Stimulated activated CD4-positive, alpha-beta T cell treated with anti-CD3 and anti-CD28 coated beads, TNF-alpha, amount 100 ng/mL, for 4 hours (primary cell): ENCODE measurements around the gene SLC22A25.
"Not testable (repeated sequence)": the region's sequence is repeated elsewhere in the genome, so short reads cannot be mapped to it uniquely, and the experiment has no call there.

Source experiments
- DNase-seq, 3 experiments: peaks; one replicate each; pipeline ENCODE4 v3.0.0-alpha.2; 2020; ENCODE audit warnings: low read depth in 3 of 3

Gene SLC22A25

GRCh38 chr11:63243533-63243932 lies at the start of gene SLC22A25:
SLC22A25 (minus strand) TSS chr11:63243599; CDS start chr11:63229652, 13,947 bp downstream.
- DNase-seq = no peak

GRCh38 chr11:63290285-63290684 lies 46.9 kb upstream of the SLC22A25 start:
- DNase-seq = no peak

- DNase-seq = no peak
Measured at GRCh38 chr11:63289658-63290057, 46.3 kb upstream of the SLC22A25 start.

GRCh38 chr11:63282579-63282978 lies 39.2 kb upstream of the SLC22A25 start:
- no peak for DNase-seq

- no peak for DNase-seq
Measured at GRCh38 chr11:63280920-63281319, 37.5 kb upstream of the SLC22A25 start.

GRCh38 chr11:63277345-63277943 lies 34.0 kb upstream of the SLC22A25 start:
- no peak for DNase-seq

- DNase-seq = no peak
Measured at GRCh38 chr11:63274776-63275175, 31.4 kb upstream of the SLC22A25 start.

- no peak for DNase-seq
Measured at GRCh38 chr11:63273685-63274084, 30.3 kb upstream of the SLC22A25 start.

- no peak for DNase-seq
Measured at GRCh38 chr11:63262547-63262946, 19.1 kb upstream of the SLC22A25 start.

GRCh38 chr11:63251312-63251711 lies 7.9 kb upstream of the SLC22A25 start:
- DNase-seq = no peak

- no peak for DNase-seq
Measured at GRCh38 chr11:63250162-63251050, 7.0 kb upstream of the SLC22A25 start.

- DNase-seq = no peak
Measured at GRCh38 chr11:63248966-63249365, 5.6 kb upstream of the SLC22A25 start.

GRCh38 chr11:63247237-63248002 lies 4.0 kb upstream of the SLC22A25 start:
- DNase-seq = not testable (repeated sequence)

- DNase-seq = no peak
Measured at GRCh38 chr11:63246045-63246444, 2.6 kb upstream of the SLC22A25 start.

- DNase-seq = no peak
Measured at GRCh38 chr11:63244862-63245261, 1.5 kb upstream of the SLC22A25 start.

GRCh38 chr11:63242089-63242781 lies 1.2 kb downstream of the SLC22A25 start:
- no peak for DNase-seq

GRCh38 chr11:63240791-63241379 lies 2.5 kb downstream of the SLC22A25 start:
- DNase-seq = no peak

GRCh38 chr11:63240098-63240497 lies 3.3 kb downstream of the SLC22A25 start:
- no peak for DNase-seq

- no peak for DNase-seq
Measured at GRCh38 chr11:63239254-63239653, 4.1 kb downstream of the SLC22A25 start.

- no peak for DNase-seq
Measured at GRCh38 chr11:63237413-63237812, 6.0 kb downstream of the SLC22A25 start.
